DND-41 (cell line): Measurements from ENCODE around the gene FBRS.

Experiments used
- EZH2 ChIP-seq: IDR thresholded peaks from 3 replicates; pipeline ENCODE4 v1.6.1; 2012; ENCODE audit warnings: borderline replicate concordance, low read depth, mild to moderate bottlenecking, moderate library complexity, low read length, inconsistent platforms; ENCODE audit not compliant: severe bottlenecking
- TF ChIP-seq, protein P1 (sequence below): IDR thresholded peaks from 2 replicates; pipeline ENCODE4 v1.5.1; 2012; ENCODE audit warnings: borderline replicate concordance, low read length, moderate library complexity, mild to moderate bottlenecking; ENCODE audit not compliant: poor library complexity, severe bottlenecking; ENCODE audit errors: extremely low read depth

DNA sequence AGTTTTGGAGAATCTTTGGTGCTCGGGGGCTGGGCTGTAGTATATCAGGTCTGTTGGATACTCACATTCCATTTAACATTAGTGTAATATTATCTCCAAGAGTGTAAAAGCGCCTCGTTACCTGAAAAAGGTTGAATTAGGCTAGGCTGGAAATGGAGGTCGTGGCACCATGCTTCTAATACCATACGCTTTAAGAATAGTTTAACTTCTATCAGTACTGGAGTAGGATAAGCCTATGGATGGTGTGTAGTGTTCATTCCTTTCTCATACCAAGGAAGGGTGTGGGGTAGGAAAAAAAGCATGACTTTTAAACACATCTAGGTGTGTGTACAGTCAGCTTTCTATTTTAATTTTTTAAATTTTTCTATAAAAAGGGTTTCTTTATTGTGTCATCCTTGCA is 42.7 kb downstream of the FBRS start:
- TF ChIP-seq, protein P1, sequence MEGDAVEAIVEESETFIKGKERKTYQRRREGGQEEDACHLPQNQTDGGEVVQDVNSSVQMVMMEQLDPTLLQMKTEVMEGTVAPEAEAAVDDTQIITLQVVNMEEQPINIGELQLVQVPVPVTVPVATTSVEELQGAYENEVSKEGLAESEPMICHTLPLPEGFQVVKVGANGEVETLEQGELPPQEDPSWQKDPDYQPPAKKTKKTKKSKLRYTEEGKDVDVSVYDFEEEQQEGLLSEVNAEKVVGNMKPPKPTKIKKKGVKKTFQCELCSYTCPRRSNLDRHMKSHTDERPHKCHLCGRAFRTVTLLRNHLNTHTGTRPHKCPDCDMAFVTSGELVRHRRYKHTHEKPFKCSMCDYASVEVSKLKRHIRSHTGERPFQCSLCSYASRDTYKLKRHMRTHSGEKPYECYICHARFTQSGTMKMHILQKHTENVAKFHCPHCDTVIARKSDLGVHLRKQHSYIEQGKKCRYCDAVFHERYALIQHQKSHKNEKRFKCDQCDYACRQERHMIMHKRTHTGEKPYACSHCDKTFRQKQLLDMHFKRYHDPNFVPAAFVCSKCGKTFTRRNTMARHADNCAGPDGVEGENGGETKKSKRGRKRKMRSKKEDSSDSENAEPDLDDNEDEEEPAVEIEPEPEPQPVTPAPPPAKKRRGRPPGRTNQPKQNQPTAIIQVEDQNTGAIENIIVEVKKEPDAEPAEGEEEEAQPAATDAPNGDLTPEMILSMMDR: no peak
- TF ChIP-seq EZH2: no peak
